A549 (cell line): Measurements from ENCODE around the gene PRDM11. TPM values are rescaled to one million over a fixed set of nuclear protein-coding genes. Genes with fewer than 3 reads are reported as not detected.

Experiments used
- ATAC-seq, 2 experiments: fragments of 200-7000 bp in 1 of 2; fragments of >200 bp in 1 of 2; cut with Nextera tagmentation in 1 of 2; cut with Tn5 transposase in 1 of 2; 3 replicates each; pipeline versions ENCODE4 v1.8.0 to v1.9.1; 2018 to 2020; ENCODE audit warnings: mild to moderate bottlenecking in 1 of 2, moderate library complexity in 1 of 2
- CTCF ChIA-PET: fragments of 300-600 bp; sonication (Branson Sonifier 250); formaldehyde crosslinking; extraction: SDS; loops from one replicate; lab custom pipeline; 2021; ENCODE audit warnings: antibody characterized with exemption, inconsistent platforms; lab: Yijun Ruan, JAX
- POLR2A ChIA-PET: fragments of 350-600 bp; formaldehyde crosslinking; extraction: SDS; loops from one replicate; lab custom pipeline; 2021; ENCODE audit warnings: antibody characterized with exemption, inconsistent platforms; lab: Yijun Ruan, JAX
- DNase-seq, 2 experiments: peaks; one replicate each; pipeline versions ENCODE4 v3.0.0 to v3.0.0-alpha.2; 2011 to 2016; ENCODE audit warnings: low read depth in 1 of 2, low spot score in 1 of 2
- FAIRE-seq: peaks from 2 replicates; lab custom pipeline; 2011; peaks lifted over from hg19 to GRCh38; lab: Jason Lieb, UNC
- H3K27ac ChIP-seq, 2 experiments: fragments of >200 bp; sonication (Bioruptor Twin); formaldehyde crosslinking; 3 replicates each; pipeline ENCODE4 v1.5.1; 2016 to 2017
- H3K4me1 ChIP-seq: fragments of >200 bp; sonication (Bioruptor Twin); formaldehyde crosslinking; 3 replicates; pipeline ENCODE4 v1.6.1; 2016
- H3K4me2 ChIP-seq: fragments of >200 bp; sonication (Bioruptor Twin); formaldehyde crosslinking; 3 replicates; pipeline ENCODE4 v1.6.1; 2016
- H3K4me3 ChIP-seq: fragments of >200 bp; sonication (Bioruptor Twin); formaldehyde crosslinking; 3 replicates; pipeline ENCODE4 v1.5.1; 2016
- H3K9me3 ChIP-seq: fragments of >200 bp; sonication (Bioruptor Twin); formaldehyde crosslinking; 3 replicates; pipeline ENCODE4 v1.6.1; 2016
- CBX8 ChIP-seq: fragments of 200-600 bp; sonication (generic); IDR thresholded peaks from 2 replicates; pipeline ENCODE4 v1.6.1; 2016
- FOSB ChIP-seq: fragments of 250-450 bp; sonication (Bioruptor Pico); IDR thresholded peaks from 2 replicates; pipeline ENCODE4 v1.5.0; 2020; ENCODE audit warnings: mild to moderate bottlenecking, moderate library complexity
- FOSL2 ChIP-seq, 2 experiments: fragments of 450-650 bp in 1 of 2; fragments of >200 bp in 1 of 2; sonication (Bioruptor Twin) in 1 of 2; formaldehyde crosslinking; IDR thresholded peaks; 2 replicates each; pipeline versions ENCODE4 v1.5.0 to v1.6.1; 2016 to 2020; ENCODE audit warnings: mild to moderate bottlenecking in 1 of 2, moderate library complexity in 1 of 2
- FOXS1 ChIP-seq: fragments of 250-450 bp; sonication (Bioruptor Pico); IDR thresholded peaks from 2 replicates; pipeline ENCODE4 v1.5.0; 2020; ENCODE audit warnings: mild to moderate bottlenecking, moderate library complexity
- GATA3 ChIP-seq: IDR thresholded peaks from 2 replicates; pipeline ENCODE4 v1.6.1; 2012; ENCODE audit warnings: borderline replicate concordance
- HES2 ChIP-seq: fragments of >200 bp; sonication (Bioruptor Twin); formaldehyde crosslinking; IDR thresholded peaks from 2 replicates; pipeline ENCODE4 v1.6.1; 2016
- KDM5A ChIP-seq: fragments of 200-600 bp; sonication (generic); IDR thresholded peaks from 2 replicates; pipeline ENCODE4 v1.6.1; 2016; ENCODE audit warnings: antibody characterized with exemption, mild to moderate bottlenecking
- NFE2L2 ChIP-seq: fragments of 150-350 bp; conservative IDR thresholded peaks from 2 replicates; pipeline ENCODE4 v1.6.1; 2014; ENCODE audit warnings: low read length
- NPAS2 ChIP-seq: fragments of 250-450 bp; sonication (Bioruptor Pico); IDR thresholded peaks from 2 replicates; pipeline ENCODE4 v1.8.0; 2022; ENCODE audit warnings: mild to moderate bottlenecking, moderate library complexity, borderline replicate concordance
- NR3C1 ChIP-seq: fragments of >200 bp; sonication (Bioruptor Twin); formaldehyde crosslinking; IDR thresholded peaks from 3 replicates; pipeline ENCODE4 v1.6.1; 2017
- PBX3 ChIP-seq: IDR thresholded peaks from 2 replicates; pipeline ENCODE4 v1.6.1; 2012
- PHF8 ChIP-seq: fragments of 200-600 bp; sonication (generic); IDR thresholded peaks from 2 replicates; pipeline ENCODE4 v1.6.1; 2016; ENCODE audit warnings: low read depth, mild to moderate bottlenecking, antibody characterized with exemption, moderate library complexity, borderline replicate concordance
- POLR2AphosphoS2 ChIP-seq: conservative IDR thresholded peaks from 2 replicates; pipeline ENCODE4 v1.6.1; 2012; ENCODE audit warnings: low read length, improper control_type of control experiment, inconsistent platforms
- RAD21 ChIP-seq, 2 experiments: fragments of >200 bp in 1 of 2; sonication (Bioruptor Twin) in 1 of 2; formaldehyde crosslinking in 1 of 2; IDR thresholded peaks in 1 of 2; conservative IDR thresholded peaks in 1 of 2; 2 replicates in 1 of 2; 3 replicates in 1 of 2; pipeline ENCODE4 v1.6.1; 2012 to 2018; ENCODE audit warnings: inconsistent platforms in 1 of 2
- RCOR1 ChIP-seq: fragments of 150-350 bp; IDR thresholded peaks from 2 replicates; pipeline ENCODE4 v1.6.1; 2014; ENCODE audit warnings: antibody characterized with exemption, low read length, low read depth
- RNF2 ChIP-seq: fragments of 200-600 bp; sonication (generic); IDR thresholded peaks from 2 replicates; pipeline ENCODE4 v1.6.1; 2016; ENCODE audit warnings: low read depth, mild to moderate bottlenecking, antibody characterized with exemption, moderate library complexity, borderline replicate concordance
- SMC3 ChIP-seq: fragments of >200 bp; sonication (Bioruptor Twin); formaldehyde crosslinking; IDR thresholded peaks from 3 replicates; pipeline ENCODE4 v1.6.1; 2018; ENCODE audit warnings: inconsistent platforms
- ZC3H11A ChIP-seq: fragments of 450-650 bp; IDR thresholded peaks from 2 replicates; pipeline ENCODE4 v1.6.1; 2014; ENCODE audit warnings: antibody characterized with exemption, mild to moderate bottlenecking
- ZNF302 ChIP-seq: fragments of 250-450 bp; sonication (Bioruptor Pico); IDR thresholded peaks from 2 replicates; pipeline ENCODE4 v1.9.0; 2021; ENCODE audit warnings: inconsistent platforms, mild to moderate bottlenecking, moderate library complexity
- WGBS: methylation state at CpG from one replicate; pipeline ENCODE4 v1.1.6; 2017; ENCODE audit errors: missing lambda C conversion rate; 5-methylcytosine and 5-hydroxymethylcytosine counted together
- polyA plus RNA-seq, 4 experiments: library from polyadenylated mRNA; depleted of rRNA in 3 of 4; stranded (reverse); fragments of >200 nt; fragmentation: RNase III in 1 of 4; extraction: RNeasy Plus Mini Kit Qiagen cat#74134 plus additional on column Dnase treatment in 1 of 4; gene quantifications; 2 replicates in 3 of 4; 3 replicates in 1 of 4; pipeline ENCODE4 v1.2.3, GENCODE V29; 2011 to 2017
- TF ChIP-seq, protein P1 (sequence below): fragments of >200 bp; sonication (Bioruptor Twin); formaldehyde crosslinking; IDR thresholded peaks from 3 replicates; pipeline ENCODE4 v1.5.1; 2016
- TF ChIP-seq, protein P2 (sequence below): fragments of >200 bp; sonication (Bioruptor Twin); formaldehyde crosslinking; IDR thresholded peaks from 3 replicates; pipeline ENCODE4 v1.6.1; 2016

Gene PRDM11
- polyA plus RNA-seq, 2 of the 4 experiments (the other 2 are of a cell fraction) = 4.3 to 5.3 TPM

DNA sequence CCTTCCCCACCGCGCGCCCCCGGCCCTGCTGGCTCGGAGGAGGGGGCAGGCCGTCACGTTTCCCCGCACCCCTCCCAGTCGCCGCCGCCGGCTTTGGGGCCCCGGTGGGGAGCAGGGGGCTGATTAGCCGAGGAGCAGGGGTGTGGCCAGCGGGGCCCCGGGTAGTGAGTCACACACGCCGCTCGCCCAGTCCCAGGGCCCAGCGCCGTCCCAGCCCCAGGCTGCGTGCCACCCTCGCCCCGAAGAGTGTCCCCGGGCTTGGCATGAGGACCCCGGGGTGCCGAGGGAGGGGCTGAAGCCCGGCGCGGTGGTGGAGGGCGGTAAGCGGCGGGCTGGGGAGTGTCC lies 34.4 kb downstream of the PRDM11 start (continued):
- TF ChIP-seq SMC3 (no peak), FOXS1 (no peak)

- WGBS = 77% methylated on average over 17 of the region's 25 CpGs
- CTCF ChIA-PET = interaction anchor here (1.4 to 4.4 kb wide), 6 partner anchors 8 to 87 kb away, joined by 3 to 35 read pairs (median 4); no protein-coding TSS in a partner anchor
- Histone ChIP-seq H3K4me1 (peaks cover 16% of the 10 kb centered on the region), H3K4me3 (peak overlapping the region; percentile 64), H3K27ac (peak overlapping the region; percentile 97 to 98), H3K4me2 (peak overlapping the region; percentile 97), H3K9me3 (no peaks in the 10 kb centered on the region)
- FAIRE-seq (no peak), DNase-seq (no peak), ATAC-seq (peak; percentile 44 to 76; a peak in 5 of 6 replicates)
- POLR2A ChIA-PET = interaction anchor here (1.0 to 1.6 kb wide), 3 partner anchors 34 to 71 kb away, joined by 4 to 10 read pairs (median 9); no protein-coding TSS in a partner anchor
- TF ChIP-seq RAD21 (conservative IDR thresholded peaks at IDR 0.05 in 1 of 2, IDR thresholded peaks at IDR 0.05 in 1 of 2) (no peak), RCOR1 (no peak), ZC3H11A (no peak)
- TF ChIP-seq, protein P1, sequence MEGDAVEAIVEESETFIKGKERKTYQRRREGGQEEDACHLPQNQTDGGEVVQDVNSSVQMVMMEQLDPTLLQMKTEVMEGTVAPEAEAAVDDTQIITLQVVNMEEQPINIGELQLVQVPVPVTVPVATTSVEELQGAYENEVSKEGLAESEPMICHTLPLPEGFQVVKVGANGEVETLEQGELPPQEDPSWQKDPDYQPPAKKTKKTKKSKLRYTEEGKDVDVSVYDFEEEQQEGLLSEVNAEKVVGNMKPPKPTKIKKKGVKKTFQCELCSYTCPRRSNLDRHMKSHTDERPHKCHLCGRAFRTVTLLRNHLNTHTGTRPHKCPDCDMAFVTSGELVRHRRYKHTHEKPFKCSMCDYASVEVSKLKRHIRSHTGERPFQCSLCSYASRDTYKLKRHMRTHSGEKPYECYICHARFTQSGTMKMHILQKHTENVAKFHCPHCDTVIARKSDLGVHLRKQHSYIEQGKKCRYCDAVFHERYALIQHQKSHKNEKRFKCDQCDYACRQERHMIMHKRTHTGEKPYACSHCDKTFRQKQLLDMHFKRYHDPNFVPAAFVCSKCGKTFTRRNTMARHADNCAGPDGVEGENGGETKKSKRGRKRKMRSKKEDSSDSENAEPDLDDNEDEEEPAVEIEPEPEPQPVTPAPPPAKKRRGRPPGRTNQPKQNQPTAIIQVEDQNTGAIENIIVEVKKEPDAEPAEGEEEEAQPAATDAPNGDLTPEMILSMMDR = no peak
Observed at GRCh38 chr11:45181193-45181888, 34.9 kb downstream of the PRDM11 start.

DNA sequence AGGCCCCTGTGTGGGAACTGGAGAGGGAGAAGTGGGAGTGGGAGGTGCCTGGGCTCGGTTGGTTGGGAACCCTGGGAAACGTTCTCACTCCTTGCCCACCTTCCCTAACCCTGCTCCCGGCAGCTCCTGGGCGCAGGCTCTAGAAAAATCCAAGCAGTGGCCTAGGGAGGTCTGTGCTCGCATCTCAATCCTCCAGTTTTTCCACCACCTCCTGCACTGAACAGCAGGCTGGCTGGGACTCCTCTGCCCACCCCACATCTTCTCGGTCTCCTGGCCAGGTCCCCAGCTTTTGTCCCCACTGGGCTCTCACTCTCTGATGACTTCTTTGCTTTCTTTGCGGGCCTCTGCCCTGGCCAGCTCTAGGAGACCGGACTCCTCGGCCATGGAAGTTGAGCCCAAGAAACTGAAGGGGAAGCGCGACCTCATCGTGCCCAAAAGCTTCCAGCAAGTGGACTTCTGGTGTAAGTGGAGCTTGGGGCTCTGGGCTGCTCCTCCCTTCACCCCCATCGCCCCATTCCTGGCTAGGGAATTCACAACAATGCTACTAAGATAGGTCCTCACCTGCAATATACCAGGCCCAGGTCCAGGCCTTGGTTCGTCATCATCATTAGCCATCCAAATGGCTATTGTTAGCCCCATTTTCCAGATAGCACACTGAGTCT lies 35.6 kb downstream of the PRDM11 start:
- CTCF ChIA-PET = interaction anchor here (1.0 to 4.4 kb wide), 10 partner anchors 8 to 256 kb away, joined by 3 to 35 read pairs (median 5); no protein-coding TSS in a partner anchor
- Histone ChIP-seq H3K4me2 (peak overlapping the region; percentile 97), H3K9me3 (no peaks in the 10 kb centered on the region), H3K4me1 (peaks cover 16% of the 10 kb centered on the region), H3K4me3 (no peak overlapping the region; the same call in 2 of the 3 replicates), H3K27ac (peak overlapping the region; percentile 97 to 98; a peak in 5 of 6 replicates)
- TF ChIP-seq NPAS2 (CRISPR knock-in tag) (no peak), ZNF302 (no peak), HES2 (no peak), PBX3 (no peak), FOSL2 (IDR thresholded peaks at IDR 0.05) (no peak), FOSL2 (CRISPR knock-in tag; IDR thresholded peaks at IDR 0.05) (no peak), PHF8 (no peak), NR3C1 (no peak), NFE2L2 (no peak), CBX8 (no peak), KDM5A (no peak), FOSB (CRISPR knock-in tag) (no peak), RNF2 (no peak), POLR2AphosphoS2 (no peak), GATA3 (no peak)
- TF ChIP-seq, protein P1 = no peak
- TF ChIP-seq, protein P2, sequence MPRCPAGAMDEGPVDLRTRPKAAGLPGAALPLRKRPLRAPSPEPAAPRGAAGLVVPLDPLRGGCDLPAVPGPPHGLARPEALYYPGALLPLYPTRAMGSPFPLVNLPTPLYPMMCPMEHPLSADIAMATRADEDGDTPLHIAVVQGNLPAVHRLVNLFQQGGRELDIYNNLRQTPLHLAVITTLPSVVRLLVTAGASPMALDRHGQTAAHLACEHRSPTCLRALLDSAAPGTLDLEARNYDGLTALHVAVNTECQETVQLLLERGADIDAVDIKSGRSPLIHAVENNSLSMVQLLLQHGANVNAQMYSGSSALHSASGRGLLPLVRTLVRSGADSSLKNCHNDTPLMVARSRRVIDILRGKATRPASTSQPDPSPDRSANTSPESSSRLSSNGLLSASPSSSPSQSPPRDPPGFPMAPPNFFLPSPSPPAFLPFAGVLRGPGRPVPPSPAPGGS = no peak
- no peak for ATAC-seq
- DNase-seq = no peak
- POLR2A ChIA-PET = no interaction called here
- no peak for FAIRE-seq
- 97% methylated on average over 14 of the region's 14 CpGs for WGBS
